ENCODE data around the gene MEST. TPM values are rescaled to one million over a fixed set of nuclear protein-coding genes. Genes with fewer than 3 reads are reported as not detected.

Gene MEST
- total RNA-seq, 1 donor from 2014 or later: 8.1 TPM

- intact Hi-C loops (cut with micrococcal nuclease): no loop called here
- TF ChIP-seq, protein P1, sequence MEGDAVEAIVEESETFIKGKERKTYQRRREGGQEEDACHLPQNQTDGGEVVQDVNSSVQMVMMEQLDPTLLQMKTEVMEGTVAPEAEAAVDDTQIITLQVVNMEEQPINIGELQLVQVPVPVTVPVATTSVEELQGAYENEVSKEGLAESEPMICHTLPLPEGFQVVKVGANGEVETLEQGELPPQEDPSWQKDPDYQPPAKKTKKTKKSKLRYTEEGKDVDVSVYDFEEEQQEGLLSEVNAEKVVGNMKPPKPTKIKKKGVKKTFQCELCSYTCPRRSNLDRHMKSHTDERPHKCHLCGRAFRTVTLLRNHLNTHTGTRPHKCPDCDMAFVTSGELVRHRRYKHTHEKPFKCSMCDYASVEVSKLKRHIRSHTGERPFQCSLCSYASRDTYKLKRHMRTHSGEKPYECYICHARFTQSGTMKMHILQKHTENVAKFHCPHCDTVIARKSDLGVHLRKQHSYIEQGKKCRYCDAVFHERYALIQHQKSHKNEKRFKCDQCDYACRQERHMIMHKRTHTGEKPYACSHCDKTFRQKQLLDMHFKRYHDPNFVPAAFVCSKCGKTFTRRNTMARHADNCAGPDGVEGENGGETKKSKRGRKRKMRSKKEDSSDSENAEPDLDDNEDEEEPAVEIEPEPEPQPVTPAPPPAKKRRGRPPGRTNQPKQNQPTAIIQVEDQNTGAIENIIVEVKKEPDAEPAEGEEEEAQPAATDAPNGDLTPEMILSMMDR (IDR thresholded peaks at IDR 0.05): no peak
- peaks cover 4% of the 10 kb centered on the region for H3K9me3 Mint-ChIP-seq
- H3K4me1 Mint-ChIP-seq: no peaks in the 10 kb centered on the region
- ATAC-seq (ENCODE audit: low read depth): no peak
- no peaks in the 10 kb centered on the region for H3K36me3 Mint-ChIP-seq (ENCODE audit: low read depth)
- no peak overlapping the region for H3K27ac Mint-ChIP-seq
- no peak overlapping the region for H3K4me3 Mint-ChIP-seq
- peaks cover 2% of the 10 kb centered on the region for H3K27me3 Mint-ChIP-seq
- ChIA-PET CTCF (no interaction called here), POLR2A (no interaction called here)
- no peak for DNase-seq
Observed at GRCh38 chr7:130452951-130453350, 38.9 kb upstream of the MEST start.

- no peak overlapping the region for H3K4me3 Mint-ChIP-seq
- intact Hi-C loops (cut with micrococcal nuclease): no loop called here
- POLR2A ChIA-PET: no interaction called here
Observed at GRCh38 chr7:130454959-130455358, 36.9 kb upstream of the MEST start.

DNA sequence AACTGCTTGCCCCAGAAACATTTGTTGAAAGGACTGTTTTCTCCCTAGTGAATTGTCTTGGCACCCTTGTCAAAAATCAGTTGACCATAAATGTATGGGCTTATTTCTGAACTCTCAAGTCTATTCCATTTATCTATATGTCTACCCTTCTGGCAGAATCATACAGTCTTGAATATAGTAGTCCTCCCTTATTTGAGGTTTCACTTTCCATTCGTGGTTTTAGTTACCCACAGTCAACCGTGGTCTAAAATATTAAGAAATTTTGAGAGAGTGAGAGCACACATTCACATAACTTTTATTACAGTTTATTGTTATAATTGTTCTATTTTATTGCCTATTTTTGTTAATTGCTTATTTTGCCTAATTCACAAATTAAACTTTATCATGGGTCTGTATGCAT, 33.6 kb upstream of the MEST start:
- intact Hi-C loops (cut with micrococcal nuclease): no loop called here
- Mint-ChIP-seq H3K9me3 (peaks cover 4% of the 10 kb centered on the region), H3K27me3 (peaks cover 2% of the 10 kb centered on the region), H3K4me3 (no peak overlapping the region), H3K4me1 (peaks cover 3% of the 10 kb centered on the region), H3K36me3 (ENCODE audit: low read depth) (no peaks in the 10 kb centered on the region), H3K27ac (no peak overlapping the region)
- DNase-seq (no peak), ATAC-seq (ENCODE audit: low read depth) (no peak)
- CTCF ChIA-PET: no interaction called here
- POLR2A ChIA-PET: no interaction called here
- TF ChIP-seq, protein P1 (IDR thresholded peaks at IDR 0.05): no peak

More at GRCh38 chr7:130454959-130455358, 36.9 kb upstream of the MEST start:
- Mint-ChIP-seq H3K36me3 (ENCODE audit: low read depth) (no peaks in the 10 kb centered on the region), H3K27me3 (peaks cover 2% of the 10 kb centered on the region), H3K27ac (no peak overlapping the region), H3K4me1 (peaks cover 3% of the 10 kb centered on the region), H3K9me3 (peaks cover 3% of the 10 kb centered on the region)
- CTCF ChIA-PET: no interaction called here
- ATAC-seq (ENCODE audit: low read depth) (no peak), DNase-seq (no peak)
- TF ChIP-seq, protein P1 (IDR thresholded peaks at IDR 0.05): no peak

GRCh38 chr7:130461272-130461671, 30.6 kb upstream of the MEST start:
- Mint-ChIP-seq H3K36me3 (ENCODE audit: low read depth) (no peaks in the 10 kb centered on the region), H3K9me3 (peaks cover 10% of the 10 kb centered on the region), H3K27ac (no peak overlapping the region), H3K27me3 (peaks cover 2% of the 10 kb centered on the region), H3K4me3 (no peak overlapping the region), H3K4me1 (peaks cover 3% of the 10 kb centered on the region)
- CTCF ChIA-PET: no interaction called here
- TF ChIP-seq, protein P1 (IDR thresholded peaks at IDR 0.05): no peak
- intact Hi-C loops (cut with micrococcal nuclease): no loop called here
- DNase-seq (no peak), ATAC-seq (ENCODE audit: low read depth) (no peak)
- POLR2A ChIA-PET: no interaction called here

GRCh38 chr7:130463553-130464434, 28.1 kb upstream of the MEST start:
- peaks cover 10% of the 10 kb centered on the region for H3K9me3 Mint-ChIP-seq
- intact Hi-C loops (cut with micrococcal nuclease): no loop called here
- TF ChIP-seq, protein P1 (IDR thresholded peaks at IDR 0.05): no peak
- ATAC-seq (ENCODE audit: low read depth) (no peak), DNase-seq (no peak)
- POLR2A ChIA-PET: no interaction called here
- H3K27me3 Mint-ChIP-seq: peaks cover 5% of the 10 kb centered on the region
- no peaks in the 10 kb centered on the region for H3K36me3 Mint-ChIP-seq (ENCODE audit: low read depth)
- no peak overlapping the region for H3K4me3 Mint-ChIP-seq
- CTCF ChIA-PET: no interaction called here
- no peak overlapping the region for H3K27ac Mint-ChIP-seq
- no peaks in the 10 kb centered on the region for H3K4me1 Mint-ChIP-seq
